GM21576 (cell line): ENCODE data around the gene ALK.

Experiments
- ATAC-seq: cut with Tn5 transposase; IDR thresholded peaks from one replicate; pipeline ENCODE4 v1.9.1; 2021; ENCODE audit warnings: mild to moderate bottlenecking, moderate library complexity; ENCODE audit not compliant: unreplicated experiment

Gene ALK

GRCh38 chr2:29240601-29241000 is 680.8 kb downstream of the ALK start:
- no peak for ATAC-seq

- ATAC-seq, result no peak
Observed at GRCh38 chr2:29239209-29239960, 682.0 kb downstream of the ALK start.

DNA sequence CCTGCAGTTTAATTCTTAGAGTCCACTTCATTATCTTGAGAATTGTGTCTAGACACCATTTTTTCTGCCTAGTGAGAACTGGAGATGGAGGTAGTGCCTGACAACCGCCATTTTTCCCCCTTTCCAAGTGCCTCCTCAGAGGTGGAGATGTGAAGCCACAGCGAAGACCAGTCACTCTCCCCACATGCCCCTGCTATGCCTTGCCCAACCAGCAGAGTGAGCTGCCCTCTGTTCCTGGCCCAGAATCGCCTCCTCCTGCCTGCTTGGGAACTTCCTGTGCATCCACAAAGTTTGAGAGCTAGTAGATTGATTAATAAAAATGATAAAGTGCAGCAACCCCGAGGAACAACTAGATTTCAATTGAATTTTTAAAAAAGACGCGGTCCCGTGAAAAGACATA is 682.9 kb downstream of the ALK start:
- no peak for ATAC-seq

GRCh38 chr2:29236074-29236473 is 685.3 kb downstream of the ALK start:
- no peak for ATAC-seq

DNA sequence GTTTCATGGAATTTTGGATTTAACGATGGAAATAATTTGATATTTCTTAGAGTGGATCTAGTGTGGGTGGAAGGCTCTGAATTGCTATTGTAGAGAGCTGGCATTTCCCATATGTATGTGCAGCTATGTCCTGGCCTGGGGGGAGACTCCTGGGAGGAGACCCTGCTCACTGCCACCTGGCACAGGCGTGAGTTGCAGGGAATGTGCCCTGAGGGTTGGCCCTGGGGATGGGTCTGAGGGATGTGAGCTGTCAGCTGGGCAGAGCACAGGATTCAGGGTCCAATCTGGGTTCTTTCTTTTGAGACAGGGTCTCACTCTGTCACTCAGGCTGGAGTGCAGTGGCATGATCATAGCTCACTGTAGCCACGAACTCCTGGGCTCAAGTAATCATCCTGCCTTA is 686.0 kb downstream of the ALK start:
- ATAC-seq, result no peak

GRCh38 chr2:29233428-29233827 is 688.0 kb downstream of the ALK start:
- no peak for ATAC-seq

- ATAC-seq, result no peak
Observed at GRCh38 chr2:29232041-29232440, 689.3 kb downstream of the ALK start.

GRCh38 chr2:29229640-29230039 is 691.7 kb downstream of the ALK start:
- no peak for ATAC-seq

DNA sequence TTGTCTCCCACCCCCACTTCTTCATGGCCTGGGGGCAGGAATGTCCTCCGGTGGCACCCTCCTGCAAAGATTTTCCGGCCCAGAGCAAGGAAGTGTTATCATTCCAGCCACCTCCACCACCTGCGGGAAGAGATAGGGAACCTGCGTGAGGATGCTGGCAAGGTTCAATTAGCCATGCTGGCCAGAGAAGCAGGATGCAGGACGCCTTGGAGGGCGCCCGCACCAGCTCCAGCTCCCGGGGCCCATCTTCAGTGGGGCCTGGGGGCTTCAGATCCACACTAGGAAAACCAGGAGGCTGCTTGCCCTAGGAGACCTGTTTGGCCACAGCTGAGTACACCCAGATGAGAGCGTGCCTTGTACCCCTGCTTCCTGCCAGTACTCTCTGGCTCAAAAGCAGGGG is 692.4 kb downstream of the ALK start:
- no peak for ATAC-seq

- no peak for ATAC-seq
Observed at GRCh38 chr2:29227935-29228675, 693.3 kb downstream of the ALK start.

DNA sequence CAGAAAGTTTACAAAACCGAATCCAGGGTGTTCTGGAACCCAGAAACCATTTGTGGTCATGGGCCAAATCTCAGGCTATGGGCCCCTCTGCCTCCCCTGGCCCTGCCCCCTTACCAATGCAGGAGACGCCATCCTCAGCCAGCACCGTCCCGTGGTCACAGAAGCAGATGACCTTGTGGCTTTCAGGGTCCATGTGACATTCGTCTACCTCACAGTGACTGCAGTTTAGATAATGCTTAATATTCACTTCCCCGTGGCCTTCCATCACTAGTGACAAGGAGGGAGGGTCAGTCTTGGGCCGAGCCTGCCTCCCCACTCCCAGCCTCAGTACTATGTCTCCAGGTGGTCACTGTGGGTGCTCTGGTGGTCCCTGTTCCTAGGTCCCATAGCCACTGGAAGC is 694.6 kb downstream of the ALK start:
- no peak for ATAC-seq

DNA sequence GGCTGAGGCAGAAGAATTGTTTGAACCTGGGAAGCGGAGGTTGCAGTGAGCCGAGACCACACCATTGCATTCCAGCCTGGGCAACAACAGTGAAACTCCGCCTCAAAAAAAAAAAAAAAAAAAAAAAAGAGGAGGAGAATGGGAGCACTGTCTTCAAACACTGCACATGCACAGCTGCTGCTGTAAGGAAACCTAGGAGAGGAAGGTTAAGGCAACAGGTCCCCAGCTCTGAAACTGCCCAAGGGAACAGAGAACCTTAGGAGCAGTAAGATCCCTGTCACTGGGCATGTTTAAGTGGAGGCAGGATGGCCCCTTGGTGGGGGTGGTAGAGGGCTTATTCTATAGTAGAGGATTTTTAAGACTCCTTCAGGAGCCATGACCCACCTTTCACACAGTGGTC is 695.0 kb downstream of the ALK start:
- ATAC-seq, result no peak

- ATAC-seq, result no peak
Observed at GRCh38 chr2:29225814-29226213, 695.6 kb downstream of the ALK start.

- ATAC-seq, result no peak
Observed at GRCh38 chr2:29224693-29225551, 696.5 kb downstream of the ALK start.

GRCh38 chr2:29223851-29224692 is 697.3 kb downstream of the ALK start:
- no peak for ATAC-seq

- ATAC-seq, result no peak
Observed at GRCh38 chr2:29223257-29223656, 698.1 kb downstream of the ALK start.

GRCh38 chr2:29222381-29223179 is 698.8 kb downstream of the ALK start:
- no peak for ATAC-seq

DNA sequence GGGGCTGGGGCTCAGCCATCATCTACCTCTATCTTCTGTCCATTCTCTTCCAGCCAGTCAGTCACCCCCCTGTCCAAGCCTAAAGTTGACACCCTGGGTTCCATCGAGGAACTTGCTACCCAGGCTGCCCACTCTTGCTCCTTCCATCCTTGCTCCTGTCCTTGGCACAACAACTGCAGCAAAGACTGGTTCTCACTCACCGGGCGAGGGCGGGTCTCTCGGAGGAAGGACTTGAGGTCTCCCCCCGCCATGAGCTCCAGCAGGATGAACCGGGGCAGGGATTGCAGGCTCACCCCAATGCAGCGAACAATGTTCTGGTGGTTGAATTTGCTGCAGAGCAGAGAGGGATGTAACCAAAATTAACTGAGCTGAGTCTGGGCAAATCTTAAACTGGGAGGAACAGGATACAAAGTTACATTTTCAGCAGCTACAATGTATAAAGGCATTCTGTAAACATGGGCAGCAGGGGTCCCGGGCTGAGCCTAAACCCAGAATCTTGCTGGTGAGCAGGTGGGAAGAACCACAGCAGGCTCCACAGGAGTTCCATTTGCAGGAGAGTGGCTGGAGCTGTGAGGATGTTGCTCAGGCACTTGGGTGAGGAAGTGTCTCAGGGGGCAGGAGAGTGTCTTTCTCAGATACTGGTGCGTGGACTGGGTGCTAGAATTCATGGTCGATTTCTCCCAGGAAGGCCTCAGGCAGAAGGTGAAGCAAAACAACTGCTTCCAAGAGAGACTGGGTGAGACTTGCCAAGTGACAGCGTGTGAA is 700.7 kb downstream of the ALK start:
- no peak for ATAC-seq

DNA sequence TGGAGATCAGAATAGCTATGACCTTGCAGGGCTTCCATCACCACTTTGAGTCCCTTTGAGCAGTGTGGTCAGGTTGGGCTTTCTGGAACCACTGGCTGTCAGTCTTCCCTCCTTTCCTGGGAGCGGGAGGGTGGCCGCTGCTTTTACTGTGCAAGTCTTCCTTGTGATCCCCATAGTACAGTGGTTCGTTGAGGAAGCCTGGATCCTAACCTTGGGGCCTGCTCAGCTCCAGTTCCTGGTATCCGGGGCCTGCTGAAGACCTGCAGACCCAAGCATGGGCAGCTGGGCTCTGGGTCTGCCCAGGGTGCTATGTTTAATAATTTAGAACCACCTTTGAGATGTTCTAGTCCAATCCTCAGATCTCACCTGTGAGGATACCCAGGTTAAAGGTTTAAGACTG is 702.0 kb downstream of the ALK start:
- ATAC-seq, result no peak
